H1 (cell line): ENCODE data around the gene CDKN2C. TPM values are rescaled to one million over a fixed set of nuclear protein-coding genes. Genes with fewer than 3 reads are reported as not detected.

Source experiments
- CTCF ChIA-PET: fragments of 300-600 bp; sonication (Branson Sonifier 250); formaldehyde crosslinking; loops from one replicate; lab custom pipeline; 2021; ENCODE audit not compliant: partially characterized antibody; lab: Charles Lee
- POLR2A ChIA-PET: fragments of 300-600 bp; sonication (Branson Sonifier 250); formaldehyde crosslinking; loops from one replicate; lab custom pipeline; 2021; ENCODE audit warnings: inconsistent platforms; ENCODE audit not compliant: partially characterized antibody; lab: Charles Lee
- DNase-seq, 2 experiments: peaks; one replicate each; pipeline versions ENCODE4 v3.0.0 to v3.0.0-alpha.2; 2010 to 2022; ENCODE audit warnings: low spot score in 2 of 2, low read depth in 1 of 2, mixed read lengths in 1 of 2
- FAIRE-seq: peaks from 2 replicates; lab custom pipeline; 2011; peaks lifted over from hg19 to GRCh38; lab: Jason Lieb, UNC
- H2AFZ ChIP-seq: 2 replicates; pipeline ENCODE4 v1.8.1; 2012; ENCODE audit warnings: low read length, inconsistent platforms
- H2AK5ac ChIP-seq: 2 replicates; pipeline ENCODE4 v1.6.1; 2013; ENCODE audit warnings: low read depth, low read length
- H2BK120ac ChIP-seq: replicated peaks from 2 replicates; pipeline ENCODE3; 2013; ENCODE audit warnings: low read depth, low read length, inconsistent platforms
- H2BK12ac ChIP-seq: 2 replicates; pipeline ENCODE4 v1.6.1; 2013; ENCODE audit warnings: low read depth, low read length
- H2BK15ac ChIP-seq: 2 replicates; pipeline ENCODE4 v1.6.1; 2013; ENCODE audit warnings: low read length
- H2BK20ac ChIP-seq: 2 replicates; pipeline ENCODE4 v1.6.1; 2013; ENCODE audit warnings: low read length
- H2BK5ac ChIP-seq: 2 replicates; pipeline ENCODE4 v1.6.1; 2013; ENCODE audit warnings: low read depth, low read length
- H3K14ac ChIP-seq: 2 replicates; pipeline ENCODE4 v1.6.1; 2013; ENCODE audit warnings: inconsistent platforms; ENCODE audit not compliant: insufficient read length
- H3K18ac ChIP-seq: 2 replicates; pipeline ENCODE4 v1.6.1; 2013; ENCODE audit warnings: low read length; ENCODE audit errors: extremely low read depth
- H3K23ac ChIP-seq: 2 replicates; pipeline ENCODE4 v1.6.1; 2013; ENCODE audit warnings: inconsistent platforms; ENCODE audit not compliant: insufficient read length
- H3K23me2 ChIP-seq: 2 replicates; pipeline ENCODE4 v1.6.1; 2013; ENCODE audit warnings: low read depth, low read length
- H3K27ac ChIP-seq: 2 replicates; pipeline ENCODE4 v1.6.1; 2011; ENCODE audit warnings: low read depth, low read length, inconsistent platforms
- H3K27me3 ChIP-seq, 4 experiments: replicated peaks in 1 of 4; 1 replicate in 1 of 4; 2 replicates in 3 of 4; pipeline versions ENCODE4 v1.6.1 to v1.8.1; 2011 to 2013; ENCODE audit warnings: low read length in 3 of 4, mild to moderate bottlenecking in 3 of 4, inconsistent platforms in 2 of 4, mixed read lengths in 2 of 4, moderate library complexity in 1 of 4; ENCODE audit not compliant: control insufficient read depth in 3 of 4, insufficient read depth in 3 of 4; ENCODE audit errors: extremely low read depth in 1 of 4
- H3K36me3 ChIP-seq, 4 experiments: 2 replicates each; pipeline versions ENCODE4 v1.6.1 to v1.8.1; 2011 to 2013; ENCODE audit warnings: mild to moderate bottlenecking in 4 of 4, low read length in 3 of 4, moderate library complexity in 2 of 4, control low read depth in 1 of 4, inconsistent platforms in 1 of 4; ENCODE audit not compliant: insufficient read depth in 4 of 4, control insufficient read depth in 2 of 4
- H3K4ac ChIP-seq: replicated peaks from 2 replicates; pipeline ENCODE3; 2013; ENCODE audit warnings: low read length, low read depth, mixed read lengths, inconsistent platforms; ENCODE audit not compliant: insufficient read length
- H3K4me1 ChIP-seq, 4 experiments: replicated peaks in 1 of 4; 1 replicate in 1 of 4; 2 replicates in 3 of 4; pipeline versions ENCODE4 v1.6.1 to v1.8.1; 2011 to 2013; ENCODE audit warnings: low read length in 3 of 4, inconsistent platforms in 2 of 4, mixed read lengths in 1 of 4; ENCODE audit not compliant: insufficient read depth in 4 of 4, control insufficient read depth in 3 of 4
- H3K4me2 ChIP-seq, 2 experiments: 2 replicates each; pipeline versions ENCODE4 v1.6.1 to v1.8.1; 2011 to 2013; ENCODE audit warnings: low read depth in 2 of 2, low read length in 2 of 2, control low read depth in 1 of 2, inconsistent platforms in 1 of 2, mild to moderate bottlenecking in 1 of 2; ENCODE audit not compliant: insufficient read depth in 1 of 2
- H3K4me3 ChIP-seq, 4 experiments: fragments of 200-600, 300-600 bp in 1 of 4; sonication (generic), shearing (Covaris generic), sonication (Bioruptor Twin) in 1 of 4; 2 replicates each; pipeline versions ENCODE4 v1.5.1 to v1.8.1; 2011 to 2016; ENCODE audit warnings: low read length in 4 of 4, low read depth in 3 of 4, control low read depth in 2 of 4, inconsistent platforms in 2 of 4, mild to moderate bottlenecking in 2 of 4, mixed read lengths in 1 of 4, moderate library complexity in 1 of 4; ENCODE audit not compliant: insufficient read depth in 2 of 4; ENCODE audit errors: extremely low read depth in 1 of 4
- H3K56ac ChIP-seq: replicated peaks from 2 replicates; pipeline ENCODE3; 2013; ENCODE audit warnings: low read depth, mild to moderate bottlenecking, mixed read lengths, low read length, inconsistent platforms; ENCODE audit not compliant: insufficient read length
- H3K79me1 ChIP-seq: 2 replicates; pipeline ENCODE4 v1.6.1; 2013; ENCODE audit warnings: low read depth, low read length, control low read depth
- H3K79me2 ChIP-seq, 2 experiments: 2 replicates each; pipeline versions ENCODE4 v1.6.1 to v1.8.1; 2012 to 2013; ENCODE audit warnings: low read length in 2 of 2, mild to moderate bottlenecking in 2 of 2, inconsistent platforms in 1 of 2; ENCODE audit not compliant: insufficient read depth in 2 of 2, control insufficient read depth in 1 of 2
- H3K9ac ChIP-seq, 4 experiments: replicated peaks in 1 of 4; 1 replicate in 1 of 4; 2 replicates in 3 of 4; pipeline versions ENCODE4 v1.6.1 to v1.8.1; 2011 to 2013; ENCODE audit warnings: low read depth in 3 of 4, low read length in 3 of 4, control low read depth in 2 of 4, mild to moderate bottlenecking in 2 of 4, moderate library complexity in 2 of 4, inconsistent platforms in 1 of 4; ENCODE audit errors: extremely low read depth in 1 of 4
- H3K9me3 ChIP-seq, 2 experiments: 2 replicates each; pipeline versions ENCODE4 v1.6.1 to v1.8.1; 2012 to 2013; ENCODE audit warnings: mild to moderate bottlenecking in 2 of 2, moderate library complexity in 2 of 2, control low read depth in 1 of 2, inconsistent platforms in 1 of 2, low read depth in 1 of 2, low read length in 1 of 2, mixed read lengths in 1 of 2; ENCODE audit not compliant: insufficient read depth in 2 of 2
- H4K20me1 ChIP-seq, 2 experiments: replicated peaks in 1 of 2; 2 replicates each; pipeline versions ENCODE3 to v1.8.1; 2011 to 2013; ENCODE audit warnings: inconsistent platforms in 2 of 2, low read length in 2 of 2, mild to moderate bottlenecking in 1 of 2; ENCODE audit not compliant: insufficient read depth in 2 of 2, control insufficient read depth in 1 of 2
- H4K5ac ChIP-seq: 2 replicates; pipeline ENCODE4 v1.6.1; 2013; ENCODE audit warnings: low read length, low read depth, mixed read lengths, inconsistent platforms; ENCODE audit not compliant: insufficient read length
- H4K8ac ChIP-seq: 2 replicates; pipeline ENCODE4 v1.8.0; 2013; ENCODE audit warnings: mild to moderate bottlenecking, moderate library complexity, low read length, inconsistent platforms; ENCODE audit not compliant: insufficient read depth; ENCODE audit errors: extremely low read depth
- H4K91ac ChIP-seq: replicated peaks from 2 replicates; pipeline ENCODE3; 2013; ENCODE audit warnings: low read length, mixed read lengths, inconsistent platforms; ENCODE audit not compliant: insufficient read length
- ASH2L ChIP-seq: fragments of 200-600, 300-600 bp; sonication (generic); IDR thresholded peaks from one replicate; pipeline ENCODE4 v1.7.1; 2017; ENCODE audit warnings: low read length
- ATF2 ChIP-seq: IDR thresholded peaks from 2 replicates; pipeline ENCODE4 v1.6.1; 2012; ENCODE audit warnings: low read length, inconsistent platforms
- CBX5 ChIP-seq: fragments of 300-800, 300-1000 bp; sonication (generic); IDR thresholded peaks from 2 replicates; pipeline ENCODE4 v1.7.1; 2016; ENCODE audit warnings: antibody characterized with exemption, low read length, low read depth
- CTCF ChIP-seq, 3 experiments: IDR thresholded peaks; 1 replicate in 2 of 3; 2 replicates in 1 of 3; pipeline versions ENCODE4 v1.5.1 to v1.6.1; 2011; ENCODE audit warnings: low read length in 3 of 3, mild to moderate bottlenecking in 3 of 3, inconsistent platforms in 2 of 3, low read depth in 1 of 3, moderate library complexity in 1 of 3; ENCODE audit not compliant: insufficient read depth in 1 of 3; ENCODE audit errors: control extremely low read depth in 1 of 3
- EGR1 ChIP-seq: IDR thresholded peaks from 2 replicates; pipeline ENCODE4 v1.6.1; 2011; ENCODE audit warnings: low read depth, low read length, borderline replicate concordance
- HDAC2 ChIP-seq, 2 experiments: fragments of 300-600 bp in 1 of 2; sonication (generic) in 1 of 2; IDR thresholded peaks; 2 replicates each; pipeline ENCODE4 v1.6.1; 2011 to 2012; ENCODE audit warnings: low read depth in 2 of 2, low read length in 2 of 2, mild to moderate bottlenecking in 2 of 2, moderate library complexity in 2 of 2, borderline replicate concordance in 1 of 2, inconsistent platforms in 1 of 2
- KDM4A ChIP-seq: IDR thresholded peaks from one replicate; pipeline ENCODE4 v1.7.1; 2012; ENCODE audit warnings: low read depth, mild to moderate bottlenecking, moderate library complexity, low read length, inconsistent platforms; ENCODE audit not compliant: severe bottlenecking
- POLR2AphosphoS5 ChIP-seq: IDR thresholded peaks from 2 replicates; pipeline ENCODE4 v1.6.1; 2011; ENCODE audit warnings: low read depth, low read length
- RAD21 ChIP-seq, 2 experiments: IDR thresholded peaks in 1 of 2; conservative IDR thresholded peaks in 1 of 2; 2 replicates each; pipeline ENCODE4 v1.6.1; 2011; ENCODE audit warnings: low read depth in 2 of 2, low read length in 2 of 2, improper control_type of control experiment in 1 of 2, inconsistent platforms in 1 of 2, mild to moderate bottlenecking in 1 of 2, moderate library complexity in 1 of 2
- WGBS, 2 experiments: shearing (Covaris generic) in 1 of 2; methylation state at CpG; one replicate each; pipeline versions ENCODE4 v1.1.6 to v1.1.7; 2013 to 2015; ENCODE audit warnings: low lambda C conversion rate in 2 of 2, mixed read lengths in 2 of 2, inconsistent platforms in 1 of 2, low coverage in 1 of 2, missing lambda C conversion rate in 1 of 2; ENCODE audit not compliant: insufficient replicate concordance in 2 of 2, insufficient coverage in 1 of 2, insufficient read length in 1 of 2; ENCODE audit errors: extremely low coverage in 1 of 2, missing lambda C conversion rate in 1 of 2; 5-methylcytosine and 5-hydroxymethylcytosine counted together
- polyA plus RNA-seq, 7 experiments: library from polyadenylated mRNA; depleted of rRNA in 3 of 7; stranded (reverse) in 5 of 7; unstranded in 2 of 7; fragments of >200 nt in 5 of 7; fragments of 200-250 nt in 2 of 7; gene quantifications; 1 replicate in 5 of 7; 2 replicates in 1 of 7; 4 replicates in 1 of 7; pipeline versions ENCODE4 v1.2.1 to v1.2.3, GENCODE V29; 2011 to 2013; ENCODE audit warnings: missing spikeins in 2 of 7, mixed read lengths in 2 of 7
- total RNA-seq: library from RNA; stranded (reverse); fragmentation: NEBNext Ultra II Directional; extraction: Animal tissue kit (Norgen Biotek cat#: 25700); gene quantifications from 2 replicates; pipeline ENCODE4 v1.2.1, GENCODE V29; 2021

CDKN2C gene
- total and polyA plus RNA-seq, 2 of the 8 experiments (the other 6 are each of a cell fraction or from before 2014, with no cell fraction given) = not detected

GRCh38 chr1:50981741-50982140 lies 11.7 kb downstream of the CDKN2C start:
- H3K36me3 ChIP-seq = no peaks in the 10 kb centered on the region
- no peak overlapping the region for H2BK5ac ChIP-seq
- no peak overlapping the region for H4K91ac ChIP-seq
- H3K9me3 ChIP-seq = no peaks in the 10 kb centered on the region
- no peak overlapping the region for H2AK5ac ChIP-seq
- no peak overlapping the region for H3K9ac ChIP-seq
- H3K14ac ChIP-seq = no peak overlapping the region
- H3K79me2 ChIP-seq = no peaks in the 10 kb centered on the region
- H3K79me1 ChIP-seq = no peaks in the 10 kb centered on the region
- peaks cover under 1 to 4% of the 10 kb centered on the region in 2 experiments for H4K20me1 ChIP-seq
- no peak overlapping the region for H3K27ac ChIP-seq
- no peak overlapping the region for H4K8ac ChIP-seq
- no peak overlapping the region for H2AFZ ChIP-seq
- no peak overlapping the region for H4K5ac ChIP-seq
- H2BK120ac ChIP-seq = no peak overlapping the region
- POLR2A ChIA-PET = no interaction called here
- H3K4me2 ChIP-seq = no peak overlapping the region
- no peak overlapping the region for H3K18ac ChIP-seq
- H2BK12ac ChIP-seq = no peak overlapping the region
- DNase-seq (no peak), FAIRE-seq (no peak)
- H2BK20ac ChIP-seq = no peak overlapping the region
- peaks cover 13 to 52% (median 30%) of the 10 kb centered on the region in 4 experiments for H3K27me3 ChIP-seq
- no peak overlapping the region for H2BK15ac ChIP-seq
- 75% methylated on average over 1 of the region's 1 CpG; no CpG with 5 or more reads in 1 of the 2 experiments for WGBS, 2 experiments
- peaks cover 3% of the 10 kb centered on the region; the same call in 1 of the 2 replicates for H3K23me2 ChIP-seq
- no peak overlapping the region for H3K23ac ChIP-seq
- peaks cover 0 to 2% (median under 1%) of the 10 kb centered on the region in 4 experiments; a peak in 3 of 7 replicates for H3K4me1 ChIP-seq
- no peak overlapping the region for H3K56ac ChIP-seq
- no peak overlapping the region for H3K4me3 ChIP-seq
- no peak overlapping the region for H3K4ac ChIP-seq
- CTCF ChIA-PET = interaction anchor here (0.8 kb wide), 1 partner anchor 13 kb away, joined by 3 read pairs; no protein-coding TSS in a partner anchor
- no peak for TF ChIP-seq ASH2L
- no peak for TF ChIP-seq HDAC2 (IDR thresholded peaks at IDR 0.05; ENCODE audit: borderline replicate concordance in 1 of 2, low read depth in 2 of 2, low read length in 2 of 2)
- no peak for TF ChIP-seq CTCF (IDR thresholded peaks at IDR 0.05; ENCODE audit: control extremely low read depth in 1 of 3, insufficient read depth in 1 of 3, low read depth in 1 of 3, low read length in 3 of 3)
- no peak for TF ChIP-seq RAD21 (IDR thresholded peaks at IDR 0.05 in 1 of 2, conservative IDR thresholded peaks at IDR 0.05 in 1 of 2; ENCODE audit: low read depth in 2 of 2, low read length in 2 of 2)
- no peak for TF ChIP-seq POLR2AphosphoS5
- no peak for TF ChIP-seq KDM4A
- TF ChIP-seq CBX5 = no peak
- no peak for TF ChIP-seq ATF2
- TF ChIP-seq EGR1 = no peak
